ENCODE measurements around the gene GNLY.
"Not testable (repeated sequence)": the region's sequence is repeated elsewhere in the genome, so short reads cannot be mapped to it uniquely, and the experiment has no call there.

The GNLY gene

GRCh38 chr2:85669549-85669948, 24.6 kb upstream of the GNLY start:
- DNase-seq (ENCODE audit: low read depth), result no peak
- no peak overlapping the region for H3K4me3 ChIP-seq (ENCODE audit: low read depth, low read length)

GRCh38 chr2:85670416-85670815, 23.7 kb upstream of the GNLY start:
- not testable (repeated sequence) for H3K4me3 ChIP-seq (ENCODE audit: low read depth, low read length); DNase-seq (ENCODE audit: low read depth)

More at GRCh38 chr2:85669549-85669948, 24.6 kb upstream of the GNLY start:
- TF ChIP-seq CTCF (IDR thresholded peaks at IDR 0.05; ENCODE audit: control insufficient read depth, extremely low read depth, insufficient read depth), result no peak

- no peak overlapping the region for H3K4me3 ChIP-seq (ENCODE audit: low read depth, low read length)
- no peak for TF ChIP-seq CTCF (IDR thresholded peaks at IDR 0.05; ENCODE audit: control insufficient read depth, extremely low read depth, insufficient read depth)
- no peak for DNase-seq (ENCODE audit: low read depth)
Measured at GRCh38 chr2:85672456-85672855, 21.7 kb upstream of the GNLY start.

DNA sequence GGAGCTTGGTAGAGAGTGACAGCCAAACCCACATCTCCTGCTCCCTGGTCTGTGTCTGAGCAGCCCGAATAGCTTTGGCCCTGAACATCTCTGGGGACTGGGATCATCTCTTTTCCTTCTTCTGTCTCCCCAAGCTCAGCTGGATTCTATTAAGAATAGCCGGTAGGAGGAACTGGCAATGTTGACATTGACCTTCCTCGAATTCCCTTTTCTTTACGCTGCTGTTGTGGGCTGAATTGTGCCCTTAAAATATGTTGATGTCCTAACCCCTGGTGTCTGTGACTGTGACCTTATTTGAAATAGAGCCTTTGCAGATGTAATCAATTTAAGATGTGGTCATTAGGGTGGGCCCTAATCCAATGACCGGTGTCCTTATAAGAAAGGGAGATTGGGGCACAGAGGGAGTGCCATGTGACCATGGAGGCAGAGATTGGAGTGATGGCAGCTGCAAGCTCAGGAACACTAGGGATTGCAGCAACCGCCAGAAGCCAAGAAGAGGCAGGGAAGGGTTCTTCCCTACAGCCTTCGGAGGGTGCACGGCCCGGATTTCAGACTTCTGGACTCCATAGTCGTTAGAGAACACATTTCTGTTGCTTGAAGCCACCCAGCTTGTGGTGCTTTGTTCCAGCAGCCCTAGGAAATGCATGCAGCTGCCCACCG, 20.3 kb upstream of the GNLY start:
- TF ChIP-seq CTCF (IDR thresholded peaks at IDR 0.05; ENCODE audit: control insufficient read depth, extremely low read depth, insufficient read depth), result no peak
- H3K4me3 ChIP-seq (ENCODE audit: low read depth, low read length), result no peak overlapping the region
- DNase-seq (ENCODE audit: low read depth), result no peak

DNA sequence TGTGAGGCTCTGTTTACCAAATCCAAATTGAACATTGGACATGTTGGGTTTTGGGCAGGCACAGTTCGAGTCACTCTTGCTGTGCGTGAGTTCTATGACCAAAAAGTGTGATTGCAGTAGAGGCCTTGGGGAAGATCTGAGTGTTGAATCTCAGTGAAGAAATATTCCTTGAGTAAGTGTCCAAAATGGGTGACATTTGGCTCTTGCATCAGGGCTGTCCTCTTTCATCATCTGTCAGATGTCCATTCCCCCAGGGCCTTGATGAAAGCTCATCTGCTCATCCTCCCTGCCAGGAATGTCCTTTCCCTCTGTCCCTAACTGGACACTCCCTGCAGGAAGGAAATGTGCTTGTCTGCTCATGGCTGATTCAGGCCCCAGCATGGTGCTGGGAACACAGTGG, 19.7 kb upstream of the GNLY start:
- no peak for DNase-seq (ENCODE audit: low read depth)
- TF ChIP-seq CTCF (IDR thresholded peaks at IDR 0.05; ENCODE audit: control insufficient read depth, extremely low read depth, insufficient read depth), result no peak
- H3K4me3 ChIP-seq (ENCODE audit: low read depth, low read length), result no peak overlapping the region

DNA sequence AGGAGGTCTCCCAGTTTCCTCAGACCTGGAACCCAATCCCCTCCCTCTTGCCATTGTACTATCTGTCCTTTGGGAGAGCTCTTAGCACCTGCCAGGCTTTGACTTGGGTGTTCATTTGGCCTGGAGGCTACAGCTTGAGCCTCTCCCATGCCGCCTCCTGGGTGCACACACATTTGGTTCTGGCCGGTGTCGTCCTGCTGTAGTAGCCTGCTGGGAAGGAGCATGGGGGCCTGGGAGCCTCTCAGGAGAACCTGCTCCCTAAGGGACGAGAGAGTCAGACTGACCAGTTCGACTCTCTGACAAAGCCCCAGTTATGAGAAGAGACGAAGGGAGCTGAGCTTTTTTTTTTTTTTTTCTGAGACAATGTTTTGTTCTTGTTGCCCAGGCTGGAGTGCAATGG, 18.7 kb upstream of the GNLY start:
- DNase-seq (ENCODE audit: low read depth), result no peak
- no peak for TF ChIP-seq CTCF (IDR thresholded peaks at IDR 0.05; ENCODE audit: control insufficient read depth, extremely low read depth, insufficient read depth)
- H3K4me3 ChIP-seq (ENCODE audit: low read depth, low read length), result no peak overlapping the region

- no peak for TF ChIP-seq CTCF (IDR thresholded peaks at IDR 0.05; ENCODE audit: control insufficient read depth, extremely low read depth, insufficient read depth)
- no peak for DNase-seq (ENCODE audit: low read depth)
- no peak overlapping the region for H3K4me3 ChIP-seq (ENCODE audit: low read depth, low read length)
Measured at GRCh38 chr2:85675866-85676548, 18.2 kb upstream of the GNLY start.
